Thyroid gland (tissue), 4 donors: ENCODE data around the gene MRPL54. TPM values are rescaled to one million over a fixed set of nuclear protein-coding genes. Genes with fewer than 3 reads are reported as not detected.
A peak's percentile ranks its signal among the peaks of the same experiment; 100 is the strongest.

Experiments
- DNase-seq, 2 donors: peaks; one replicate each; pipeline ENCODE4 v3.0.0-alpha.2; 2019
- H3K27ac ChIP-seq, 3 donors: fragments of 200-600 bp; sonication (generic); 1 replicate in 2 of 3; 2 replicates in 1 of 3; pipeline ENCODE4 v1.5.1; 2016 to 2019; ENCODE audit warnings: mild to moderate bottlenecking in 1 of 3, moderate library complexity in 1 of 3
- H3K27me3 ChIP-seq: fragments of 200-600 bp; sonication (generic); one replicate; pipeline ENCODE4 v1.5.1; 2019
- H3K36me3 ChIP-seq, 2 donors: fragments of 200-600 bp; sonication (generic); one replicate each; pipeline ENCODE4 v1.5.1; 2016 to 2019
- H3K4me1 ChIP-seq, 2 donors: fragments of 200-600 bp; sonication (generic); one replicate each; pipeline ENCODE4 v1.5.1; 2017 to 2019
- H3K4me3 ChIP-seq, 3 donors: fragments of 200-600 bp; sonication (generic); replicated peaks in 1 of 3; 1 replicate in 2 of 3; 2 replicates in 1 of 3; pipeline ENCODE4 v1.5.1; 2016; ENCODE audit warnings: mild to moderate bottlenecking in 1 of 3
- H3K9me3 ChIP-seq: fragments of 200-600 bp; sonication (generic); one replicate; pipeline ENCODE4 v1.5.1; 2017
- POLR2A ChIP-seq, 2 donors: fragments of 450-650 bp; IDR thresholded peaks; one replicate each; pipeline ENCODE4 v1.6.1; 2017; ENCODE audit warnings: antibody characterized with exemption in 2 of 2, mild to moderate bottlenecking in 2 of 2, moderate library complexity in 1 of 2
- WGBS, 2 donors: methylation state at CpG; one replicate each; pipeline ENCODE4 v1.1.5; 2017; 5-methylcytosine and 5-hydroxymethylcytosine counted together
- intact Hi-C: fragments of 100-400 bp; cut with DNase I; formaldehyde crosslinking; loops from one replicate; pipeline ENCODE4 v1.15.1; 2023
- total RNA-seq, 4 donors: library from RNA; depleted of rRNA; stranded (reverse); fragments of >200 nt; gene quantifications; one replicate each; pipeline ENCODE4 v1.2.3, GENCODE V29; 2016
- TF ChIP-seq, protein P1 (sequence below), 6 experiments: fragments of 200-600 bp in 3 of 6; fragments of 450-650 bp in 3 of 6; sonication (generic) in 3 of 6; IDR thresholded peaks; one replicate each; pipeline ENCODE4 v1.5.1; 2016 to 2019; ENCODE audit warnings: antibody characterized with exemption in 6 of 6, mild to moderate bottlenecking in 2 of 6, inconsistent platforms in 1 of 6, moderate library complexity in 1 of 6

MRPL54 gene
- total RNA-seq: 100 to 1,000 TPM in 2 of 4 donors, 10 to 100 TPM in 2; 84.0 to 131 (median 102) TPM

DNA sequence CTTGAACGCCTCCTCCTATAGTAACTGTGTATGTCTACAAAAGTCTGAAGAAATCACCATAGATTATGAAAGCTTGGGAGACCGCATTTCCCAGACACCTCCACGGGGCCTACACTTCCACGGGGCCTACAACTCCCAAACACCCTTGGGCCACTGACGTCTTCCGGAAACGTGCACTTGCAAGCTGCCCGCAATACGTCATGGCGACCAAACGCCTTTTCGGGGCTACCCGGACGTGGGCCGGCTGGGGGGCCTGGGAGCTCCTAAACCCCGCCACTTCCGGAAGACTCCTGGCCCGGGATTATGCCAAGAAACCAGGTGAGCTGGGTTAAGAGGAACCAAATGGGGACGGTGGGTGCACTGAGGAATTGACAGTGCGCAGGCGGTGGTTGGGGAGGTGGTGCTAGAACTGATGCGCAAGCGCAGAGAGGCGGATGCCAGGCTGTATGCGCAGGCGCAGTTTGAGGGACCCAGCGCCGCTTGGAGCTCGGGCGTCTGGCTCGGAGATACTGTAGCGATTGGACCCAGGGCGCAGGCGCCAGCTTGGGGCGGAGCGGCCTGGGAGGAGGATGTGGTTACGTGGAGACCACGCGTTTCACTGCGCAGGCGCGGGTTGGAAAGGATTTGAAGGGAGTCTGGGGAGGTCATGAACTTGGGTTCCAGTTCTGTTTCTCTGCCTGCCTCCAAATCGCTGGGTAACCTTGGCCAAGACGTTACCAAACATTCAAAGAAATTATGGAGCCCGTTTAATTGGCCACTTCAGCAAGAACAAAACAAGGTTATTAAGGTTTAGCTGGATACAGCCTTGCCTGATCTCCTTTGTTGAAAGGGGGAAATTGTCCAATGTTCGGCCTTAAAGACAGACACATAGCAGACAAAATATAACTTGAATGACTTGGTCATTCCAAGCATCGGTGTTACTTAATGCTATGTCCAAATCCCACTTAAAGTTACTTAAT lies at the start of gene MRPL54:
TSS of gene MRPL54 (plus strand) at position 182 of the 959 bp plus-strand sequence. CDS start at position 201, 19 bp downstream.
- Histone ChIP-seq H3K4me3 (peak within 1 kb of the TSS; percentile 69 to 92 (median 76)), H3K9me3 (no peaks in the 10 kb centered on the region), H3K27ac (peak within 1 kb of the TSS; percentile 90 to 98 (median 96)), H3K27me3 (no peaks in the 10 kb centered on the region), H3K4me1 (peaks cover 13 to 31% of the 10 kb centered on the region in 2 donors), H3K36me3 (peaks cover 13 to 27% of the 10 kb centered on the region in 2 donors)
- DNase-seq: peak; percentile 99 to 100
- intact Hi-C loops: no loop called here
- peak; percentile 65 to 91 for TF ChIP-seq POLR2A (IDR thresholded peaks at IDR 0.05)
- TF ChIP-seq, protein P1, sequence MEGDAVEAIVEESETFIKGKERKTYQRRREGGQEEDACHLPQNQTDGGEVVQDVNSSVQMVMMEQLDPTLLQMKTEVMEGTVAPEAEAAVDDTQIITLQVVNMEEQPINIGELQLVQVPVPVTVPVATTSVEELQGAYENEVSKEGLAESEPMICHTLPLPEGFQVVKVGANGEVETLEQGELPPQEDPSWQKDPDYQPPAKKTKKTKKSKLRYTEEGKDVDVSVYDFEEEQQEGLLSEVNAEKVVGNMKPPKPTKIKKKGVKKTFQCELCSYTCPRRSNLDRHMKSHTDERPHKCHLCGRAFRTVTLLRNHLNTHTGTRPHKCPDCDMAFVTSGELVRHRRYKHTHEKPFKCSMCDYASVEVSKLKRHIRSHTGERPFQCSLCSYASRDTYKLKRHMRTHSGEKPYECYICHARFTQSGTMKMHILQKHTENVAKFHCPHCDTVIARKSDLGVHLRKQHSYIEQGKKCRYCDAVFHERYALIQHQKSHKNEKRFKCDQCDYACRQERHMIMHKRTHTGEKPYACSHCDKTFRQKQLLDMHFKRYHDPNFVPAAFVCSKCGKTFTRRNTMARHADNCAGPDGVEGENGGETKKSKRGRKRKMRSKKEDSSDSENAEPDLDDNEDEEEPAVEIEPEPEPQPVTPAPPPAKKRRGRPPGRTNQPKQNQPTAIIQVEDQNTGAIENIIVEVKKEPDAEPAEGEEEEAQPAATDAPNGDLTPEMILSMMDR (IDR thresholded peaks at IDR 0.05): peak in 1 of 6 experiments; percentile 4
- WGBS, 2 donors: 4 to 5% methylated on average over 35 to 47 of the region's 47 CpGs

DNA sequence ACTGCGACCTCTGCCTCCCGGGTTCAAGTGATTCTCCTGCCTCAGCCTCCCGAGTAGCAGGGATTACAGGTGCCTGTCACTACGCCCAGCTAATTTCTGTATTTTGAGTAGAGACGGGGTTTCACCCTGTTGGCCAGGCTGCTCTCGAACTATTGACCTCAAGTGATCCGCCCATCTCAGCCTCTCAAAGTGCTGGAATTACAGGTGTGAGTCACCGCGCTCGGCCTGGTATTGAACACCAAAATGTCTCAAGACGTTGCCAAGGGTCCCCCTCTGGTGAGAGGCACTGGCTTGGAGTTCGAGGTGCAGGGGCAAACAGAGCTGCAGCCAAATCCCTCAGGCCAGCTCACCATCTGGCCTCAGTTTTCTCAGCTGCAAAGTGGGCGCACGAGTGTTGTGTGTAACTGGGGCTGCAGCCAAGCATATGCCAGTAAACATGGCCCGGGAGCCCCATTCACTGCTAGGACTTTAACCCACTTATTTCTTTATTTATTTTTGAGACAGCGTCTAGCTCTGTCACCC lies 46.3 kb upstream of the MRPL54 start:
- DNase-seq: no peak
- Histone ChIP-seq H3K27me3 (no peaks in the 10 kb centered on the region), H3K4me3 (no peak overlapping the region), H3K27ac (no peak overlapping the region), H3K4me1 (peaks cover 12 to 29% of the 10 kb centered on the region in 2 donors), H3K9me3 (no peaks in the 10 kb centered on the region), H3K36me3 (no peaks in the 10 kb centered on the region)
- 87 to 91% methylated on average over 16 of the region's 16 CpGs for WGBS, 2 donors
- no peak for TF ChIP-seq POLR2A (IDR thresholded peaks at IDR 0.05)
- TF ChIP-seq, protein P1 (IDR thresholded peaks at IDR 0.05): no peak
- intact Hi-C loops: no loop called here

DNA sequence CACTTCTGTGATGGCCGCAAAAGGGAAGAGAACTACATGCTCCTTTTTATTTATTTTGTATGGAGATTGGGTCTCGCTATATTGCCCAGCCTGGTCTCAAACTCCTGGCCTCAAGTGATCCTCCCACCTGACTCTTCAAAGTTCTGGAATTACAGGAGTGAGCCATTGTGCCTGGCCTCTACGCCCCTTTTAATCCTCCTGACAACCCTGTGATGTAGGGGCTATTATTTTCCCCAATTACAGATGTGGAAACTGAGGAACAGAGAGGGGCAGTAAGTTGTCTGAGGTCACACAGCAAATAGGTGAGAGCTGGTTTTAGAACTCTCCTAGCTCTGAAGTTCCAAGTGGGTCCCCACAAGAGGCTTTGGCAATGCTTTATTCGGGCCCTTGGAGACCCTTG lies 42.6 kb upstream of the MRPL54 start:
- intact Hi-C loops: no loop called here
- Histone ChIP-seq H3K4me3 (no peak overlapping the region), H3K9me3 (no peaks in the 10 kb centered on the region), H3K4me1 (peaks cover 13 to 16% of the 10 kb centered on the region in 2 donors), H3K27me3 (no peaks in the 10 kb centered on the region), H3K36me3 (no peaks in the 10 kb centered on the region), H3K27ac (no peak overlapping the region)
- no peak for TF ChIP-seq POLR2A (IDR thresholded peaks at IDR 0.05)
- TF ChIP-seq, protein P1 (IDR thresholded peaks at IDR 0.05): no peak
- 90 to 92% methylated on average over 4 of the region's 4 CpGs for WGBS, 2 donors
- DNase-seq: no peak

DNA sequence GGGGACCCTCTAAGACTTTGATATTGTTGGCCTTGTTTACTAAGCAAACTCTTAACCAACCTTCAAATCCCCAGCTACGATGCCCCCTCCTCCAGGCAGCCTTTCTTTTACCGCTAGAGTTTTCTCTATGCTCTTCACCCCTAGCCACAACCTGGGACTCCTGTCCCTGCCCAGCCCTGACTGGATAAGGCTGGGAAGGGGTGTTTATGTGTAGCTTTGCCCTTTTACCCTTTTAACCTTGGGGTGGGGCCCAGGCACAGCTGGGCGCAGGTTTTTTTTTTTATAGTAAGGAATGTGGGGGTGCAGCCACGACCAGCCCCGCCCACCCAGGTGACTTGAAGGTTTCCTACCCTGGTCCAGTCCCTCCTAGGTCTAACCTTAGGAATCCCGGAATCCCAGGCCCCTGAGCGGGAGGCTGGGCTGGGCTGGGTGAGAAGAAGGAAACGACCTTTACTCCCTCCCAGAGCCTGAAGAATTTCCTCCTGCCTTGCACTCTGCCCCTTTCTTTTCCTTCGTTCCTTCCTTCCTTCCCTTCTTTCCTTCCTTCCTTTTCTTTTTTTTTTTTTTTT lies 42.0 kb upstream of the MRPL54 start:
- H3K9me3 ChIP-seq: no peaks in the 10 kb centered on the region
- DNase-seq: no peak
- no peaks in the 10 kb centered on the region for H3K27me3 ChIP-seq
- no peaks in the 10 kb centered on the region for H3K36me3 ChIP-seq
- peaks cover 18 to 21% of the 10 kb centered on the region in 2 donors for H3K4me1 ChIP-seq
- H3K4me3 ChIP-seq: no peak overlapping the region
- no peak for TF ChIP-seq POLR2A (IDR thresholded peaks at IDR 0.05)
- TF ChIP-seq, protein P1 (IDR thresholded peaks at IDR 0.05): no peak
- intact Hi-C loops: no loop called here
- WGBS, 2 donors: 47 to 52% methylated on average over 9 of the region's 9 CpGs
- peak overlapping the region in 1 of 3 donors; percentile 33 for H3K27ac ChIP-seq
